Measurements from ENCODE around the gene ZNF579. TPM values are rescaled to one million over a fixed set of nuclear protein-coding genes. Genes with fewer than 3 reads are reported as not detected.

Gene ZNF579
- total and polyA plus RNA-seq, 9 of the 15 experiments (the other 6 are each of a cell fraction or from before 2014, with no cell fraction given), result 0.06 to 15.9 (median 1.6) TPM

DNA sequence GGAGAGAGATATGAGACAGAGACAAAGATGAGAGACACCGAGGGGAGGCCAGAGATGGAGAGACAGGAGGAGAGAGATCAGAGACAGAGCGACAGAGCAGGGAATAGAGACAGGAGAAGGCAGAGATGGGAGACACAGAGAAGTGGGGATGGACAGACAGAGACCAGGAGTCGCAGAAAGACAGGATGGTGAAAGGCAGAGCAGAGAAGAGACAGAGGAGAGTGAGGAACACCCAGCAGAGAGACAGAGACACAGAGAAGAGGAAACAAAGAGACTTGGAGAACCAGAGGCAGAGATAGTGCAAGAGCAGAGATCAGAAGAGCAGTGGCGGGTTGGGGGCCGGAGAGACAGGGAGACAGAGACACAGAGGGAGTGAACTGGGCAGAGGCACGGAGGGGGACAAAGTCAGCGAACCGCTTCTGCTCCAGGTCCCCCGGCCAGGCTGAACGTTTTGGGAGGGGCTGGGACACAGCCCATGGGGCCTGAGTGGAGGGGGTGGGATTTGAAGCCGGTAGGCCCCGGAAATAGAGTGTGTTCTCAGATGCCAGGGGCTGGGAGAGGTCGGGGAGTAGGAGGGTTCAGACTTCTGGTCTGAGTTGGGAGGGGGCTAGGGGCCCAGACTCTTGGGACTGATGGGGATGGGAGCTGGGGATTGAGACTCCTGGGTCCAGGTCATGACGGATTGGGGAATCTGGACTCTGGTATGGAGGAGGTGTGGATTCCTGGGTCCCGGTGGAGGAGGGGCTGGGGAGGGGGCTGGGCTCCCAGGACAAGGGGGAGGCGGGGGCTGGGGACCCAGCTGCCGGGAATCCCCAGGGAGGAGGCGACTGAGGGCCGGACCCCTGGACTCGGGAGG is 654 bp downstream of the ZNF579 start:
- Histone ChIP-seq H2AFZ (ENCODE audit: low read depth, low read length) (peak overlapping the region; percentile 87), H3K27me3 (ENCODE audit: control insufficient read depth in 2 of 2, insufficient read depth in 2 of 2, low read length in 2 of 2) (peaks cover 7 to 9% of the 10 kb centered on the region in 2 experiments; a peak in 4 of 5 replicates), H3K9me1 (ENCODE audit: control insufficient read depth, insufficient read depth, low read length) (no peaks in the 10 kb centered on the region), H3K79me2 (ENCODE audit: control insufficient read depth, insufficient read depth, low read length) (peaks cover 12% of the 10 kb centered on the region), H3K9ac (ENCODE audit: insufficient read depth in 1 of 2, low read depth in 2 of 2, low read length in 2 of 2) (peak overlapping the region; percentile 77 to 95), H3K4me3 (peak overlapping the region; percentile 85), H3K36me3 (ENCODE audit: control insufficient read depth, insufficient read depth, low read length) (peaks cover 12% of the 10 kb centered on the region; the same call in 2 of the 3 replicates), H4K20me1 (replicated peaks; ENCODE audit: control insufficient read depth, insufficient read depth, low read length) (no peaks in the 10 kb centered on the region), H3K27ac (ENCODE audit: extremely low read depth, low read depth, low read length) (peak overlapping the region; percentile 76), H3K9me3 (replicated peaks; ENCODE audit: control insufficient read depth, insufficient read depth, low read depth, low read length) (no peaks in the 10 kb centered on the region), H3K4me1 (replicated peaks in 1 of 2; ENCODE audit: control insufficient read depth in 2 of 2, insufficient read depth in 2 of 2, low read length in 2 of 2) (peaks cover 9 to 25% of the 10 kb centered on the region in 2 experiments; a peak in 3 of 5 replicates), H3K4me2 (ENCODE audit: insufficient read depth, low read length) (peak overlapping the region; percentile 83)
- 15% methylated on average over 13 of the region's 20 CpGs for WGBS (ENCODE audit: insufficient coverage, low coverage, missing lambda C conversion rate)
- in situ Hi-C loops (cut with MboI) (no loop called here), intact Hi-C loops (cut with micrococcal nuclease) (no loop called here)
- FAIRE-seq (peak; percentile 61), ATAC-seq (peak; percentile 60), DNase-seq (ENCODE audit: extremely low read depth in 1 of 4, low spot score in 3 of 4) (peak; percentile 43 to 53 (median 50))
- POLR2A ChIA-PET, result interaction anchor here (0.6 kb wide), 1 partner anchor 28 kb away, joined by 3 read pairs; no protein-coding TSS in a partner anchor
- CTCF ChIA-PET (ENCODE audit: low intra/inter-chr PET ratio), result no interaction called here
- BruUV-seq (replicated peaks), result no TSS peak
- TF ChIP-seq OTX1 (CRISPR knock-in tag; IDR thresholded peaks at IDR 0.05) (no peak), NFXL1 (CRISPR knock-in tag; IDR thresholded peaks at IDR 0.05) (no peak), ZNF347 (CRISPR knock-in tag; IDR thresholded peaks at IDR 0.05; ENCODE audit: low read depth) (no peak), ARID4B (CRISPR knock-in tag; IDR thresholded peaks at IDR 0.05) (no peak), IFI16 (CRISPR knock-in tag; IDR thresholded peaks at IDR 0.05) (no peak), PHF21A (IDR thresholded peaks at IDR 0.05; ENCODE audit: borderline replicate concordance, low read depth) (no peak), GATA2 (CRISPR knock-in tag; IDR thresholded peaks at IDR 0.05) (no peak), RAD51 (IDR thresholded peaks at IDR 0.05; ENCODE audit: borderline replicate concordance, low read depth) (no peak), MAZ (CRISPR knock-in tag; conservative IDR thresholded peaks at IDR 0.05 in 1 of 2, IDR thresholded peaks at IDR 0.05 in 1 of 2) (no peak), ETV5 (CRISPR knock-in tag; IDR thresholded peaks at IDR 0.05; ENCODE audit: low read depth) (no peak), DMBX1 (CRISPR knock-in tag; IDR thresholded peaks at IDR 0.05; ENCODE audit: borderline replicate concordance) (no peak), ZKSCAN8 (CRISPR knock-in tag; IDR thresholded peaks at IDR 0.05) (no peak), ZNF668 (CRISPR knock-in tag; IDR thresholded peaks at IDR 0.05) (no peak)

Measured in K562 (cell line).